Measurements from ENCODE around the gene LAG3.

GRCh38 chr12:6775185-6776174 is 3.2 kb downstream of the LAG3 start:
- TF ChIP-seq E2F6 (IDR thresholded peaks at IDR 0.05; ENCODE audit: borderline replicate concordance, low read depth) (no peak), SMC3 (IDR thresholded peaks at IDR 0.05) (no peak), EP300 (IDR thresholded peaks at IDR 0.05) (no peak), ESRRA (IDR thresholded peaks at IDR 0.05; ENCODE audit: borderline replicate concordance, low read length) (no peak), POLR2A (IDR thresholded peaks at IDR 0.05; ENCODE audit: low read length) (no peak), MAX (IDR thresholded peaks at IDR 0.05) (no peak), TP53 (CRISPR knock-in tag; IDR thresholded peaks at IDR 0.05) (no peak), CEBPB (IDR thresholded peaks at IDR 0.05) (no peak), KDM1A (IDR thresholded peaks at IDR 0.05; ENCODE audit: low read depth) (no peak), RAD21 (conservative IDR thresholded peaks at IDR 0.05 in 1 of 2, IDR thresholded peaks at IDR 0.05 in 1 of 2) (no peak), CHD2 (IDR thresholded peaks at IDR 0.05; ENCODE audit: low read length, partially characterized antibody) (no peak)
- TF ChIP-seq, protein P1, sequence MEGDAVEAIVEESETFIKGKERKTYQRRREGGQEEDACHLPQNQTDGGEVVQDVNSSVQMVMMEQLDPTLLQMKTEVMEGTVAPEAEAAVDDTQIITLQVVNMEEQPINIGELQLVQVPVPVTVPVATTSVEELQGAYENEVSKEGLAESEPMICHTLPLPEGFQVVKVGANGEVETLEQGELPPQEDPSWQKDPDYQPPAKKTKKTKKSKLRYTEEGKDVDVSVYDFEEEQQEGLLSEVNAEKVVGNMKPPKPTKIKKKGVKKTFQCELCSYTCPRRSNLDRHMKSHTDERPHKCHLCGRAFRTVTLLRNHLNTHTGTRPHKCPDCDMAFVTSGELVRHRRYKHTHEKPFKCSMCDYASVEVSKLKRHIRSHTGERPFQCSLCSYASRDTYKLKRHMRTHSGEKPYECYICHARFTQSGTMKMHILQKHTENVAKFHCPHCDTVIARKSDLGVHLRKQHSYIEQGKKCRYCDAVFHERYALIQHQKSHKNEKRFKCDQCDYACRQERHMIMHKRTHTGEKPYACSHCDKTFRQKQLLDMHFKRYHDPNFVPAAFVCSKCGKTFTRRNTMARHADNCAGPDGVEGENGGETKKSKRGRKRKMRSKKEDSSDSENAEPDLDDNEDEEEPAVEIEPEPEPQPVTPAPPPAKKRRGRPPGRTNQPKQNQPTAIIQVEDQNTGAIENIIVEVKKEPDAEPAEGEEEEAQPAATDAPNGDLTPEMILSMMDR (IDR thresholded peaks at IDR 0.05): no peak
